HG02642 (cell line): ENCODE results near the gene UBP1.
"Not testable (repeated sequence)": the region's sequence is repeated elsewhere in the genome, so short reads cannot be mapped to it uniquely, and the experiment has no call there.

Experiments used
- ATAC-seq: cut with Tn5 transposase; IDR thresholded peaks from one replicate; pipeline ENCODE4 v1.9.1; 2021; ENCODE audit warnings: mild to moderate bottlenecking; ENCODE audit not compliant: unreplicated experiment, poor library complexity

UBP1 gene, protein sequence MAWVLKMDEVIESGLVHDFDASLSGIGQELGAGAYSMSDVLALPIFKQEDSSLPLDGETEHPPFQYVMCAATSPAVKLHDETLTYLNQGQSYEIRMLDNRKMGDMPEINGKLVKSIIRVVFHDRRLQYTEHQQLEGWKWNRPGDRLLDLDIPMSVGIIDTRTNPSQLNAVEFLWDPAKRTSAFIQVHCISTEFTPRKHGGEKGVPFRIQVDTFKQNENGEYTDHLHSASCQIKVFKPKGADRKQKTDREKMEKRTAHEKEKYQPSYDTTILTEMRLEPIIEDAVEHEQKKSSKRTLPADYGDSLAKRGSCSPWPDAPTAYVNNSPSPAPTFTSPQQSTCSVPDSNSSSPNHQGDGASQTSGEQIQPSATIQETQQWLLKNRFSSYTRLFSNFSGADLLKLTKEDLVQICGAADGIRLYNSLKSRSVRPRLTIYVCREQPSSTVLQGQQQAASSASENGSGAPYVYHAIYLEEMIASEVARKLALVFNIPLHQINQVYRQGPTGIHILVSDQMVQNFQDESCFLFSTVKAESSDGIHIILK

DNA sequence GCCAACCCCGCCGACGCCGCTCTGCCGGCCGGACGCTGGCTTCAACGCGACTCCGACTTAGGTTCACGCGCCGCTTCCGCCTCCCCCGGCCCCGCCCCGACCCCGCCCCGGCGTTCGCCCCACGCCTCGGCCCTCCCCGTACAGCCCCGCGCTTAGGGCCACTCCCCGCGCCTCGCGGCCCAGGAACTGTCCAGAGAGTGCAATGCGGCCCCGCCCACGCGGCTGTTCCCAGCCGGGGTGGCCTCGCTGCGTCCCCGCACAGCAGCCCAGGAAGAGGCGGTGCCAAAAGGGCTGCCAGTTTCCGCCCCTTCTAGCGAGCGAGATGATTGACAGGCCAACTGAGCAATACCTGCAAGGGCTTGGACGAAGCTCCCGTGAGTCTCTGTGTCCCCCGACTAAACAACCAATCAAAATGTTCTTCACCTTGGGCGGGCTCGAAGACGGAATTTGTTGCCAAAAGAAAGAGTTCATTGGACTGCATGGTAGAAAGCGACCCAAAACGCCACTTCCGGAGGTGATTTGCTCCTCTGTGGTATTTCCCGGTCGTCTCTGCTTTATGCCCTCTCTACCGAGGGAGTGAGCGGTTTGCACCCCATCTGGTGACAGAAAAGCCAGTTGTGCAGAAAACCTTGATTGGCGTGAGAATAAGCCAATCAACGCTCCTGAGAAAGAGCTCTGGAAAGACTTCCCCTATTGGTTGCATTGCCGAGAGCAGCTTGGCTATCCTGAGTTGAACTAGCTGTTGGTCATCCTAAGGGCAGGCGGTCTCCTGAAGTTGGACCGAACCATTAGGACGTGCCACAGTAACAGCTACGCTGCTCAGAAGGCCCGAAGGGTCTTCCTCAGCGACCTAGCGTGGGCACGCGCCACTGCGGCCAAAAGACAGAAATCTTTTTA lies at the start of gene UBP1:
Gene UBP1 (minus strand): TSS at position 78 of the 897 bp plus-strand sequence. CDS start 557 bp downstream, outside the sequence.
- peak; percentile 88 for ATAC-seq

DNA sequence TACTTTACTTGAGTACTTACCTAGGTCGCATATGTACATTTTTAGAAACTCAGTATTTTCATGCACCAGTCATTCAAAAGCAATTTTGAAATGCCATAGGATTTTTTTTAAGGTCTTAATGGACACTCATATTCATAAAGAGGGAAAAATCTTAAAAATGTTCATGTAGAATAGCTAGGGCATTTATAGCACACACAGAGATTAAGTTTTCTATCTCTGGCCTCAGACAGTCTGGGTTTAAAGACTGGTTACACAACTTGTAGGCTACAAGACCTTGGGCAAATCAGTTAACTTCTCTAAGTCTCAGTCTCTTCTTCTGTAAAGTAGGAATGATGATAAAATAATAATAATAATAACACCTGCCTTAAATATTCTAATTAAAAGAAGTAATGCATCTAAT lies 48.5 kb upstream of the UBP1 start:
- ATAC-seq, result no peak

DNA sequence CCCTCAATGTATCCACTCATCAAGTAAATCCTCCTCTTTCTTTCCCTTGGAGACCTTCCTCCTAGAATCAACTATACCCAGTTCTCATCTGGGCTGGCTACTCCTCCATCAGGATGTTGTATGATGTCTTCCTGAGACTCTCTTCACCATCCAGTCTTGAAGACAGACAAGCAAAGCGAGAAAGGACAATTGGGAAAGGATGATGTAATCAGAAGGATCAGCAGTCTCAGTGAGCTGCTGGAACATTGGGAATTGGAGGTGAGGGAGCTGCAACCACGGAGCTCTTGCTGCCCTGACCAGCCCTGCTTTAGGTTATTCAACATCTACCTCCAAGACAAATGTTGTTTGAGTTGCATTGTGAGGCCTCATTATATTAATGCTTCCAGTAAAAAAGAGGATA lies 48.0 kb upstream of the UBP1 start:
- no peak for ATAC-seq

GRCh38 chr3:33482111-33482521 lies 41.9 kb upstream of the UBP1 start:
- ATAC-seq, result no peak

DNA sequence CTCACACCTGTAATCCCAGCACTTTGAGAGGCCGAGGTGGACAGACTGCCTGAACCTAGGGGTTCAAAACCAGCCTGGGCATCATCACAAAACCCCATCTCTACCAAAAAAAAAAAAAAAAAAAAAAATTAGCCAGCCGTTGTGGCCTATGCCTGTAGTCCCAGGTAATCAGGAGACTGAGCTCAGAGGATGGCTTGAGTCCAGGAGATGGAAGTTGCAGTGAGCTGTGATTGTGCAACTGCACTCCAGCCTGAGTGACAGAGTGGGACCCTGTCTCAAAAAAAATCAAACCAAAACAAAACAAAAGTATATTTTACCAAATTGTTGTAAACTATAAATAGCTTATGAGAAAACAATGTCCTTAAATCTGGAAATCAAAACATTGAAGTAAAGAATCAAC lies 34.7 kb upstream of the UBP1 start:
- ATAC-seq, result no peak

DNA sequence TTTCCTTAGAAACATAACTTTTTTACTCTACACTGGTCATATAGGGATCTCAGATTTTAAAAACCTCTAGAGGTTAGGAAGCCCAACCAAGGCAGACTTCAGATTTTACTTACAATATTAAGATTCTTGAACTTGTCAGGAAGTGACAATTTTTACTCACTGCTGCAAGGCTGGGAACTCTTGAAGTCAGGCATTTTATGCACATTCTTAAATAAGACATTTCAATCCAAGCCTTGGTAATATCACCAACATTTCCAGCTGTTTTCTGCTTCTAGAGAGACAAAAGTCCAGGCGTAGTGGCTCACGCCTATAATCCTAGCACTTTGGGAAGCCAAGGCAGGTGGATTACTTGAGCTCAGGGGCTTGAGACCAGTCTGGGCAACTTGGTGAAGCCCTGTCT lies 33.6 kb upstream of the UBP1 start:
- ATAC-seq, result no peak

DNA sequence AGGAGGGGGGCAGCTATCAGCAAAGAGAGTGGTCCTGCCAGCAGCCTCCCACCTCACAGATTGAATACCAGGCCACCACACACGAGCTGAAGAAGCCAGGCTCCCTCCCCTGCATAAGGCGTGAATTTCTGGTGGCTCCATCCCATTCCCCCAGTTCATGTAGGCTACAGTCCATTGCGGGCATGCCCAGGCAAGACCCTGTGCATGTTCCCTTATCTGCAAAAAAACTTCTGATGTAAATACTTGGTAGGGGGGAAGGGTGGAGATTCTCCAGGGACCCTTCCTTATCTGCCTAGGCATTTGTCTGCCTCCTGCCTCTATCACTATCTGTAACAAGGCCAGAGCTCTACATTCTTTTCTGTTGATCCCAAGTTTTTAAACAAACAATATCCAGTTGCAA lies 27.6 kb upstream of the UBP1 start:
- no peak for ATAC-seq

DNA sequence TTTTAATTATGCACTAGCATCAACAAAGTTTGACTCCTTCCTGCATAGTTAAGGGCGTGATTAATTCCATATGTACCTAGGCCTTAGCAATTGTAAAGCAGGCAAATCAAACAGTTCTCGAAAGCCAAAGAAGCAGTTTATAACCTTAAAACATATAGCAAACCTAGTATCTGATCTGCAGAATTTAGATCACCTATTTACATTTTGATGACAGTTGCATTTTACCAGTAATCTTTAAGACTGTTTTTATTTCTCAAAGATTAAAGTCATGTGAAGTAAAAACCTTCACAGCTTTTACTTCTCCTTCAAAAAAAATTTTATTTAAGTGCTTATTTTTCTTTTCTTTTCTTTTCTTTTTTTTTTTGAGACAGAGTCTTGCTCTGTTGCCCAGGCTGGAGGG lies 20.9 kb upstream of the UBP1 start:
- no peak for ATAC-seq

DNA sequence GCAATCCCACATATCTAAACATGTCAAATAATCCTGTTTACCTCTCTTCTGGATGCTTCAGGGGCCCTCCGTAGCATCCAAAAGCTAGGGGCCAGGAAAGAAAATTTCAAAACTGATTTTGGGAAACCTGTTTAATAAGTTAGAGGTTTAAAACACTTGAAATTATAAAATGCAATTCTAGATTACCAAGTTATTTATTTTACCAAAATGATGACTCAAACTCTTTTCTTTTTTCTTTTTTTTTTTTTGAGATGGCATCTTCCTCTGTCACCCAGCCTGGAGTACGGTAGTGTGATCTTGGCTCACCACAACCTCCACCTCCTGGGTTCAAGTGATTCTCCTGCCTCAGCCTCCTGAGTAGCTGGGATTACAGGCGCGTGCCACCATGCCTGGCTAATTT lies 19.4 kb upstream of the UBP1 start:
- ATAC-seq, result not testable (repeated sequence)

- ATAC-seq, result no peak
These were observed 18.2 kb upstream of the UBP1 start for GRCh38 chr3:33458446-33458845.

- no peak for ATAC-seq
These were observed 16.6 kb upstream of the UBP1 start for GRCh38 chr3:33456756-33457155.

- ATAC-seq, result no peak
These were observed 13.1 kb upstream of the UBP1 start for GRCh38 chr3:33453331-33453761.

GRCh38 chr3:33451994-33452393 lies 11.8 kb upstream of the UBP1 start:
- not testable (repeated sequence) for ATAC-seq

DNA sequence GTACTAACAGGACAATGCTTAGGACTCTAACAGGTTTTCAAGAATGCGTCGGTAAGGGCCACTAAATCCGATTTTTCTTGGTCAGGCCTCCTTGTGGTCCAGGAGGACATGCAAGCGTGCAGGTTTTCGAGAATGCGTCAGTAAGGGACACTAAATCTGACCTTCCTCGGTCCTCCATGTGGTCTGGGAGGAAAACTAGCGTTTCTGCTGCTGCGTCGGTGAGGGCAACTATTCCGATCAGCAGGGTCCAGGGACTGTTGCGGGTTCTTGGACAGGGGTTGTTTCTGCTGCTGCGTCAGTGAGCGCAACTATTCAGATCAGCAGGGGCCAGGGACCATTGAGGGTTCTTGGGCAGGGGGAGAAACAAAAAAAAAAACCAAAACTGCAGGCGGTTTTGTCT lies 7.8 kb upstream of the UBP1 start:
- no peak for ATAC-seq

DNA sequence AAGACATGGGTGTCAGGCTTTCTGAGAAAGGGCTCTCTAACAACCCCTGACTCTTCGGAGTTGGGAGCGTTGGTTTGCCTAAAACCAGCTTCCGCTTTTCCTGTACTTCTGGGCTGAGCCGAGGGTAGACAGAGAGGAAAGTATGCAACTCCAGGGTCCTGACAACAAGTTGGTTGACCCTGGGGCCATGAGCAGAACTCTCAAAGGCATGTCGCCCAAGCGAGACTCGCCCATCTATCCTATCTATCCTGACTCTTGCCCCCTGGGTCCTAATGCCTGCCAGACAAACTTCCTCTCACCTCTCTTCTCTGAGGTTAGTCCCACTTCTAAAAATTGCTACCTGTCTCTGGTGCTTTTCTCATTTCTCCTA lies 7.0 kb upstream of the UBP1 start:
- not testable (repeated sequence) for ATAC-seq

DNA sequence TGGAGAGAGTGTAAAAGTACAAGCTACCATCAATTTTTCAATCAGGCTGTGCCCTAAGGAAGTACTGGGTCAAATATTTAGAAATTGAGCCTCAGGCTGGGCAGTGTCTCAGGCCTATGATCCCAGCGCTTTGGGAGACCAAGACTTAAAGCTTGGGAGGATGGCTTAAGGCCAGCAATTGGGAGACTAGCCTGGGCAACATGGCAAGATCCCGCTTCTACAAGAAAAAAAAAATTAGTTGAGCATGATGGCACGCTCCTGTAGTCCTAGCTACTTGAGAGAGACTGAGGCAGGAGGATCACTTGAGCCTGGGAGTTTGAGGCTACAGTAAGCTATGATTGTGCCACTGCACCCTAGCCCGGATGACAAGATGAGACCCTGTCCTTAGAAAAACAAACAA lies 2.0 kb upstream of the UBP1 start:
- no peak for ATAC-seq

DNA sequence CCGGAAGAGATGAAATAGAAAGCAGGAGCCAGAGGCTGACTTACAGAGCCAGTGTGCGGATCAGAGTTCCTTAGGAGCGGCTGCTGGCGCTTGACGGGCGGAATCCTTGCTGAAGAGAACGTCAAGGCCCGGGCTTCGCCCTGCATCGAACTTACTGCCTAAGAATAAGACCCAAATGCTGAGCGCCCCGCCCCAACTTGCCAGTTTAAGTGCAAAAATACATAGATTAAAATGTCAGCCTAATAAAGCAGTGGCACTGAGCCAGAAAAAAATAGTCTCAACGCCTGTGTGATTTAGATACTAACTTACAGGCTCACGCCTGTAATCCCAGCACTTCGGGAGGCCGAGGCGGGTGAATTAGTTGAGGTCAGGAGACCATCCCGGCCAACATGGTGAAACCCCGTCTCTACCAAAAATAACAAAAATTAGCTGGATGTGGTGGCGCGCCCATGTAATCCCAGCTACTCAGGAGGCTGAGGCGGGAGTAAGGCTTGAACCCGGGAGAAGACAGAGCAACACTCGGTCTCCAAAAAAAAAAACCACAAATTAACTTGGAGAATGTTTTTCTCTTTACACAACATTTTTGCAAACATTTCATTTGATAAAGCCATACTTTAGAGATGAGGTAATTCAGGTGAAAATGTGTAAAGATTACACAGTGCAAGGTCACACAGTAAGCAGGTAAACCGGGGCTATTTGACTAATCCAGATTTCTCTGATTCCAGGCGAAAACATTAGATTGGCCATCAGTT lies 1.2 kb upstream of the UBP1 start:
- ATAC-seq, result peak; percentile 1

- ATAC-seq, result peak; percentile 32
These were observed 468 bp downstream of the UBP1 start for GRCh38 chr3:33439546-33440327.

DNA sequence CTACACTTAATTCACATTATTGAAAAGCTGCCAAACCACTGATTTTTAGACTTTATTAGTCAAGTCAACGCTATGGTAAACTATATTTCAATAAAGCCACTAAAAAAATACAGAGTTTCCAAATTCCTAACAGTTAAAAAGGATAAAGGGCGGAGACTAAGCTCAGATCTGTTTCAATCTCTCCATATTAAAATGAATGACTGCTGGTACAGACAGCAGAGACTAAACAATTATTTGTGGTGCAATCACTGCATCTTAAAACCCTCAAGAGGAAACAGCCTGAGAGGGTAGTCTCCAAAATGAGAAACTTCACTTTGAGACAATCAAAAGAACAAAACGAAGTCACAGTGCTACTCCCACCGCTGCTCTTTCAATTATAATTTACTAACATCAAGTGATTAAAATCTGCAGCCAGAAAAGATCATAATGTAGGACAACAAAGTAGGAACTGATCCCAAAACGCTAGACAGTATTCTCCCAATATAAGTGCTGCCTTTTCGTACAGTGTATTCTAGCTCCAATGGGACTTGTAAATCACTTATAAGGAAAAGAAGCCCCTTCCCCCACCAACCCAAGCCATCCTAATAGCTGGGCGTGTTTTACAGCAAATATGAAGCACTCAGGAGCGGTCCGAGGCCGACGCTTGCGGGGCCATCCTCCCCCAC lies 1.2 kb downstream of the UBP1 start:
- no peak for ATAC-seq
